ENCODE measurements around the gene TAS2R30.
"Not testable (repeated sequence)": the region's sequence is repeated elsewhere in the genome, so short reads cannot be mapped to it uniquely, and the experiment has no call there.

Gene TAS2R30

GRCh38 chr12:11130382-11130781, 4.1 kb downstream of the TAS2R30 start:
- FAIRE-seq (no peak), DNase-seq (ENCODE audit: low spot score) (no peak)

GRCh38 chr12:11114130-11114529, 20.3 kb downstream of the TAS2R30 start:
- not testable (repeated sequence) for DNase-seq (ENCODE audit: low spot score); FAIRE-seq

GRCh38 chr12:11111213-11111612, 23.2 kb downstream of the TAS2R30 start:
- not testable (repeated sequence) for DNase-seq (ENCODE audit: low spot score); FAIRE-seq

- FAIRE-seq (no peak), DNase-seq (ENCODE audit: low spot score) (no peak)
These were observed 25.6 kb downstream of the TAS2R30 start for GRCh38 chr12:11108862-11109261.

GRCh38 chr12:11107719-11108118, 26.7 kb downstream of the TAS2R30 start:
- no peak for DNase-seq (ENCODE audit: low spot score)

GRCh38 chr12:11106288-11106687, 28.2 kb downstream of the TAS2R30 start:
- FAIRE-seq: peak; percentile 40
- DNase-seq (ENCODE audit: low spot score): no peak

More at GRCh38 chr12:11107719-11108118, 26.7 kb downstream of the TAS2R30 start:
- no peak for FAIRE-seq

GRCh38 chr12:11105546-11105945, 28.9 kb downstream of the TAS2R30 start:
- FAIRE-seq (no peak), DNase-seq (ENCODE audit: low spot score) (no peak)

- not testable (repeated sequence) for DNase-seq (ENCODE audit: low spot score); FAIRE-seq
These were observed 39.5 kb downstream of the TAS2R30 start for GRCh38 chr12:11094910-11095309.

GRCh38 chr12:11092128-11092527, 42.3 kb downstream of the TAS2R30 start, which contains the start of gene TAS2R43:
TSS of gene TAS2R43 (minus strand) at chr12:11092313. CDS start at chr12:11092229, 84 bp downstream.
- FAIRE-seq (no peak), DNase-seq (ENCODE audit: low spot score) (no peak)

GRCh38 chr12:11089246-11089645, 45.2 kb downstream of the TAS2R30 start:
- no peak for DNase-seq (ENCODE audit: low spot score)
- FAIRE-seq: no peak

GRCh38 chr12:11085419-11085818, 49.0 kb downstream of the TAS2R30 start:
- no peak for FAIRE-seq
- no peak for DNase-seq (ENCODE audit: low spot score)

Measured in RCC 7860 (cell line).